ENCODE measurements around the gene TADA2B.

DNA sequence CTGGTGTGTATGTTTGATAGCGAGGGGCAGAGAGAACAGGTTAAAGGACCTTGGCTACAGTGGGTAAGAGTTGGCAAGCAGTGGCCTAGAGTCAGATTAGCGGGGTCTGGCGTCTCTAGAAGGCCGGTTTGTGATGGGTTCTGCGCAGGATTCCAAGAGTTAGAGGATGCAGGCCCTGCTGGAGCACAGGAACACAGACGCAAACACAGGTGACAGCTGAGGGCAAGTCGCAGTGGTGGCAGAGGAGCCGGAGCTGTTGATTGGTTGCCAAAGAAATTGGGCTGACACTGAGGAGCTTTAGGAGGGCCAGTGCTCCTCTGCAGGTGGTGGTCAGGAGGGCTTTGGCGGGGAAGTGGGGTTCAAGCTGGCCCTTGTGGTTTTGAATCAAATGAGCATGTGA is 3.8 kb downstream of the TADA2B start:
- TF ChIP-seq, protein P1, sequence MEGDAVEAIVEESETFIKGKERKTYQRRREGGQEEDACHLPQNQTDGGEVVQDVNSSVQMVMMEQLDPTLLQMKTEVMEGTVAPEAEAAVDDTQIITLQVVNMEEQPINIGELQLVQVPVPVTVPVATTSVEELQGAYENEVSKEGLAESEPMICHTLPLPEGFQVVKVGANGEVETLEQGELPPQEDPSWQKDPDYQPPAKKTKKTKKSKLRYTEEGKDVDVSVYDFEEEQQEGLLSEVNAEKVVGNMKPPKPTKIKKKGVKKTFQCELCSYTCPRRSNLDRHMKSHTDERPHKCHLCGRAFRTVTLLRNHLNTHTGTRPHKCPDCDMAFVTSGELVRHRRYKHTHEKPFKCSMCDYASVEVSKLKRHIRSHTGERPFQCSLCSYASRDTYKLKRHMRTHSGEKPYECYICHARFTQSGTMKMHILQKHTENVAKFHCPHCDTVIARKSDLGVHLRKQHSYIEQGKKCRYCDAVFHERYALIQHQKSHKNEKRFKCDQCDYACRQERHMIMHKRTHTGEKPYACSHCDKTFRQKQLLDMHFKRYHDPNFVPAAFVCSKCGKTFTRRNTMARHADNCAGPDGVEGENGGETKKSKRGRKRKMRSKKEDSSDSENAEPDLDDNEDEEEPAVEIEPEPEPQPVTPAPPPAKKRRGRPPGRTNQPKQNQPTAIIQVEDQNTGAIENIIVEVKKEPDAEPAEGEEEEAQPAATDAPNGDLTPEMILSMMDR (IDR thresholded peaks at IDR 0.05; ENCODE audit: low read length) = no peak
- TF ChIP-seq EZH2 (IDR thresholded peaks at IDR 0.05; ENCODE audit: borderline replicate concordance, low read length) = no peak

All from OCI-LY1 (cell line).